ENCODE data around the gene CRNN. TPM values are rescaled to one million over a fixed set of nuclear protein-coding genes. Genes with fewer than 3 reads are reported as not detected.

CRNN gene
- total RNA-seq, 1 donor from 2014 or later, result not detected

DNA sequence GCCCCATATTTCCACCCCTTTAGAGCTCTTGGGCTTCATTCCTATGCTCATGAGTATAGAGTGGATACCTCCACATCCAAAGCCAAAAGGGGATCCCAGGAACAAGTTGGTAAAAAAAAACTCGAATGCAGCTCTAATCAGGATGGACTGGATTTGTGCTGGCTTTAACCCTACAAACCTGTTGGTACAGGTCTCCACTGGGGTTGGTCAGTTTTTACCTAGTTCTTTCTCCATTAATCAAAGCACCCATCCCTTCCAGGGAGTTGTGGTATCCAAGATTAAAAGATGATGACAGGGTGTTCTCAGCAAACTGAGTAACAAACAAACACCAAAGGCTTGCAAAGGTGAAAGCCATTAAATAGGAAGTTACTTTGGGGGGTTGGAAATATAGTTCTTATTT, 5.9 kb upstream of the CRNN start:
- Mint-ChIP-seq H3K27me3 (ENCODE audit: low read depth) (no peaks in the 10 kb centered on the region), H3K36me3 (ENCODE audit: low read depth) (peaks cover 8% of the 10 kb centered on the region)

GRCh38 chr1:152415454-152416227, 1.6 kb upstream of the CRNN start:
- TF ChIP-seq, protein P1, sequence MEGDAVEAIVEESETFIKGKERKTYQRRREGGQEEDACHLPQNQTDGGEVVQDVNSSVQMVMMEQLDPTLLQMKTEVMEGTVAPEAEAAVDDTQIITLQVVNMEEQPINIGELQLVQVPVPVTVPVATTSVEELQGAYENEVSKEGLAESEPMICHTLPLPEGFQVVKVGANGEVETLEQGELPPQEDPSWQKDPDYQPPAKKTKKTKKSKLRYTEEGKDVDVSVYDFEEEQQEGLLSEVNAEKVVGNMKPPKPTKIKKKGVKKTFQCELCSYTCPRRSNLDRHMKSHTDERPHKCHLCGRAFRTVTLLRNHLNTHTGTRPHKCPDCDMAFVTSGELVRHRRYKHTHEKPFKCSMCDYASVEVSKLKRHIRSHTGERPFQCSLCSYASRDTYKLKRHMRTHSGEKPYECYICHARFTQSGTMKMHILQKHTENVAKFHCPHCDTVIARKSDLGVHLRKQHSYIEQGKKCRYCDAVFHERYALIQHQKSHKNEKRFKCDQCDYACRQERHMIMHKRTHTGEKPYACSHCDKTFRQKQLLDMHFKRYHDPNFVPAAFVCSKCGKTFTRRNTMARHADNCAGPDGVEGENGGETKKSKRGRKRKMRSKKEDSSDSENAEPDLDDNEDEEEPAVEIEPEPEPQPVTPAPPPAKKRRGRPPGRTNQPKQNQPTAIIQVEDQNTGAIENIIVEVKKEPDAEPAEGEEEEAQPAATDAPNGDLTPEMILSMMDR (conservative IDR thresholded peaks at IDR 0.05), result no peak
- peaks cover 8% of the 10 kb centered on the region for H3K36me3 Mint-ChIP-seq (ENCODE audit: low read depth)
- no peak for DNase-seq (ENCODE audit: low read depth, low spot score)

More for the DNA sequence above, 5.9 kb upstream of the CRNN start:
- TF ChIP-seq, protein P1 (conservative IDR thresholded peaks at IDR 0.05), result no peak
- H3K9me3 Mint-ChIP-seq, result peaks cover 20% of the 10 kb centered on the region
- H3K4me3 Mint-ChIP-seq, result no peak overlapping the region
- H3K4me1 Mint-ChIP-seq, result no peaks in the 10 kb centered on the region
- DNase-seq (ENCODE audit: low read depth, low spot score), result no peak
- H3K27ac Mint-ChIP-seq (ENCODE audit: unreplicated experiment), result no peak overlapping the region

GRCh38 chr1:152412756-152413155, 1.3 kb downstream of the CRNN start:
- H3K27me3 Mint-ChIP-seq (ENCODE audit: low read depth), result no peaks in the 10 kb centered on the region
- no peaks in the 10 kb centered on the region for H3K4me1 Mint-ChIP-seq
- TF ChIP-seq, protein P1 (conservative IDR thresholded peaks at IDR 0.05), result no peak
- no peak overlapping the region for H3K4me3 Mint-ChIP-seq
- no peak overlapping the region for H3K27ac Mint-ChIP-seq (ENCODE audit: unreplicated experiment)
- no peak for DNase-seq (ENCODE audit: low read depth, low spot score)
- peaks cover 4% of the 10 kb centered on the region for H3K36me3 Mint-ChIP-seq (ENCODE audit: low read depth)
- H3K9me3 Mint-ChIP-seq, result peaks cover 27% of the 10 kb centered on the region

More at GRCh38 chr1:152415454-152416227, 1.6 kb upstream of the CRNN start:
- no peaks in the 10 kb centered on the region for H3K4me1 Mint-ChIP-seq
- H3K27me3 Mint-ChIP-seq (ENCODE audit: low read depth), result no peaks in the 10 kb centered on the region
- H3K27ac Mint-ChIP-seq (ENCODE audit: unreplicated experiment), result no peak overlapping the region
- H3K4me3 Mint-ChIP-seq, result no peak overlapping the region
- peaks cover 22% of the 10 kb centered on the region for H3K9me3 Mint-ChIP-seq

DNA sequence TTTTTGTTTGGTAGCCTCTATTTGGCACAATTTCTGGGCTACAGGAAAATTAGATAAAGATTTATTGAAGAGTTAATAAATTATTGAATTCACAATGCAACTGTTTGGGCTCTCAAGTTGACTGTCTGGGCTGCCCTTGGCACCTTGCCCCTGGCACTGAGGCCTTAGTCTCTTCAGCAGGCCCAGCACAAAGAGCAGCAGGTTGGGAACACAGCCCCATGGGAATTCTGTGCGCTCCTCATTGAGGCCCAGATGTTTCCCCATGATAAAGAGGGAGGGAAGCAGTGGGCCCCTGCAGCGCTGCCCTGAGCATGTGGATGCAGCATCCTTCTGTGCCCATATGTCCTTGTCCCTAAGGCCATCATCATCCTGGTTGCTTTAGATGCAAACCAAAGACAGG, 2.9 kb downstream of the CRNN start:
- H3K36me3 Mint-ChIP-seq (ENCODE audit: low read depth), result peaks cover 9% of the 10 kb centered on the region
- TF ChIP-seq, protein P1 (conservative IDR thresholded peaks at IDR 0.05), result no peak
- no peak overlapping the region for H3K27ac Mint-ChIP-seq (ENCODE audit: unreplicated experiment)
- H3K4me3 Mint-ChIP-seq, result no peak overlapping the region
- no peaks in the 10 kb centered on the region for H3K4me1 Mint-ChIP-seq
- DNase-seq (ENCODE audit: low read depth, low spot score), result no peak
- H3K9me3 Mint-ChIP-seq, result peaks cover 31% of the 10 kb centered on the region
- no peaks in the 10 kb centered on the region for H3K27me3 Mint-ChIP-seq (ENCODE audit: low read depth)

GRCh38 chr1:152410599-152410998, 3.5 kb downstream of the CRNN start:
- DNase-seq (ENCODE audit: low read depth, low spot score), result no peak
- TF ChIP-seq, protein P1 (conservative IDR thresholded peaks at IDR 0.05), result no peak
- Mint-ChIP-seq H3K36me3 (ENCODE audit: low read depth) (peaks cover 8% of the 10 kb centered on the region), H3K4me1 (no peaks in the 10 kb centered on the region), H3K4me3 (no peak overlapping the region), H3K9me3 (peaks cover 30% of the 10 kb centered on the region), H3K27me3 (ENCODE audit: low read depth) (no peaks in the 10 kb centered on the region), H3K27ac (ENCODE audit: unreplicated experiment) (no peak overlapping the region)

Data from neural crest cell (in vitro differentiated cells).